ENCODE results near the gene SERGEF. TPM values are rescaled to one million over a fixed set of nuclear protein-coding genes. Genes with fewer than 3 reads are reported as not detected.

The SERGEF gene
- total RNA-seq, 2 donors from 2014 or later = 27.3 to 32.0 TPM

DNA sequence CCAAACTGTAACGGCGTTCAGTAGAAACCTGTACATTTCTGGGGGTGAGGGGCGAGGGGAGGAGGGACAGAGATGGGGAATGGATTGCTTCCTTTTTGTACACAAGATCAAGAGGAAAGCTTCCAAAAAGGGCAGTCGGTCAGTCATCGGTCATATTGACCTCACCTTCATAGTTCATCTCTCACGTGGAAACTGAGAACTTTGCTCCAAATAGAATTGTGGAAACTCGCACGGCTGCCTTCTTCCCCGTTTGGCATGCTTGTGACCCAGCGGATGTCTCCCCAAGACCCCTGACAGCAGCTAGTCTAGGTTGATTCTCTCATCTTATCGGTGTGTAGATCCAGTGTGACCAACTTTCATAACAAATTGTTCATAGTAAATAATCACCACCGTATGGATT is 230.7 kb downstream of the SERGEF start:
- Histone ChIP-seq H3K4me3 (no peak overlapping the region), H3K27me3 (replicated peaks; ENCODE audit: insufficient read depth) (no peaks in the 10 kb centered on the region), H3K4me1 (ENCODE audit: control insufficient read depth in 1 of 2, low read depth in 2 of 2) (no peaks in the 10 kb centered on the region), H3K36me3 (no peaks in the 10 kb centered on the region), H3K27ac (no peak overlapping the region), H3K9me3 (no peaks in the 10 kb centered on the region)
- DNase-seq (ENCODE audit: low spot score) (no peak), ATAC-seq (ENCODE audit: insufficient number of reproducible peaks, low FRiP score, low read depth) (no peak)
- TF ChIP-seq CTCF (IDR thresholded peaks at IDR 0.05) = no peak

GRCh38 chr11:17781626-17782025 is 231.2 kb downstream of the SERGEF start:
- ATAC-seq (ENCODE audit: insufficient number of reproducible peaks, low FRiP score, low read depth) = no peak
- Histone ChIP-seq H3K36me3 (no peaks in the 10 kb centered on the region), H3K9me3 (no peaks in the 10 kb centered on the region), H3K4me3 (no peak overlapping the region), H3K27me3 (replicated peaks; ENCODE audit: insufficient read depth) (no peaks in the 10 kb centered on the region), H3K27ac (no peak overlapping the region), H3K4me1 (ENCODE audit: control insufficient read depth in 1 of 2, low read depth in 2 of 2) (no peaks in the 10 kb centered on the region)
- TF ChIP-seq CTCF (IDR thresholded peaks at IDR 0.05) = no peak
- DNase-seq (ENCODE audit: low spot score) = no peak

DNA sequence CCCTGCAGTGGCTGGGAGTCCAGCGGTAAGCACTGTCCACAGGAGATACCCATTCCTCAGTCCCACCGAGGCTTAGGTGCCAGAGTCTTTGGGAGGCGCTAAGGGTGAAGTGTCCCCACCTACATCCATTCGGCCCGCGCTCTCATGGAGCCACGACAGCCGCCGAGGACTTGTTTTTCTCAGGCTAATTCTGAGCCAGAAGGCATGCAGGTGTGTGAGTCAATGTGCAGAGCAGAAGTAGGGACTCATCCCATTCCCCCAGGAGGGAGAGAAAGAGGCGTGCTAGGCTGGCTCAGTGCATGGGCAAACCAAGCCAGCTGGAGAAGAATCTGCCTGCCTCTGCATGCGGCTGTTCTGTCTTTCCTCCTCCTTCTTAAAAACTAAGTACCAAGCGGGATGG is 231.6 kb downstream of the SERGEF start:
- Histone ChIP-seq H3K4me1 (ENCODE audit: control insufficient read depth in 1 of 2, low read depth in 2 of 2) (no peaks in the 10 kb centered on the region), H3K27me3 (replicated peaks; ENCODE audit: insufficient read depth) (no peaks in the 10 kb centered on the region), H3K4me3 (no peak overlapping the region), H3K36me3 (no peaks in the 10 kb centered on the region), H3K9me3 (no peaks in the 10 kb centered on the region), H3K27ac (no peak overlapping the region)
- TF ChIP-seq CTCF (IDR thresholded peaks at IDR 0.05) = no peak
- ATAC-seq (ENCODE audit: insufficient number of reproducible peaks, low FRiP score, low read depth) = no peak
- no peak for DNase-seq (ENCODE audit: low spot score)

- Histone ChIP-seq H3K27me3 (replicated peaks; ENCODE audit: insufficient read depth) (no peaks in the 10 kb centered on the region), H3K27ac (no peak overlapping the region), H3K4me3 (no peak overlapping the region), H3K4me1 (ENCODE audit: control insufficient read depth in 1 of 2, low read depth in 2 of 2) (no peaks in the 10 kb centered on the region), H3K9me3 (no peaks in the 10 kb centered on the region), H3K36me3 (no peaks in the 10 kb centered on the region)
- no peak for TF ChIP-seq CTCF (IDR thresholded peaks at IDR 0.05)
- DNase-seq (ENCODE audit: low spot score) (no peak), ATAC-seq (ENCODE audit: insufficient number of reproducible peaks, low FRiP score, low read depth) (no peak)
Measured at GRCh38 chr11:17780668-17781067, 232.2 kb downstream of the SERGEF start.

DNA sequence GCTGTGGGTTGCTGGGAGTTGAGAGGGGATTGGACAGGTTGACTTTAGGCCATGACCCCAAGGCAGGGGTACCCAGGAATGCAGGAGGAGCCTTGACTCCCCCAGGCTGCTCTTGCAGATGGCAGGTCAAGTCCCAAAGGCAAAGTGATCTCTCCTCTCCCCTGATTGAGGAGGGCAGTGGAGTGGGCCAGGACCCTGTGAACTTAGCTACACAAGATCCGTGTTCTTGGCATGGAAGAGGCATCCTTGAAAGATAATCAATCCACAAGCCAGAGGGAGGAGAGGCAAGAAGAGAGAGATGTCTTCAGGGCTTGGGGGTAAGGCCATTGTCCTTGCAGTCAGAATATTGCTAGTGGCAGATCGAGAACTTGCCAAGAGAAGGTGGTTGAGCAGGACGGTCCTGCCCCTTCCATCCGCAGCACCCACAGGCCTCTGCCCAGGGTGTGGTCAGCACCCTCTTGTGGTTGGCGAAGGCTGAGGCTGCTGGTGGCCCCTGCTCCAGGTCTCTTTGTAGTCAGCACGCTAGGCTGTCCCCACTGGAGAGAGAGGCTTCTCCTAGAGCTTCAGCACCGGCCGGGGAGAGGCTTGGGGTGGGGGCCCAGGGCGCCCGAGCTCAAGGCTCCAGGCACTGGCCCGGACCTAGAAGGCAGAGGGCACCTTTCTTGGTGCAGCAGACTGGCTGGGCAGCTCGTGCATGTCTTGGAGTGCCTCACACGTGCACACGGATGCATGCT is 232.8 kb downstream of the SERGEF start:
- no peaks in the 10 kb centered on the region for H3K36me3 ChIP-seq
- ATAC-seq (ENCODE audit: insufficient number of reproducible peaks, low FRiP score, low read depth) (no peak), DNase-seq (ENCODE audit: low spot score) (no peak)
- H3K4me3 ChIP-seq = no peak overlapping the region
- no peaks in the 10 kb centered on the region for H3K27me3 ChIP-seq (replicated peaks; ENCODE audit: insufficient read depth)
- H3K4me1 ChIP-seq (ENCODE audit: control insufficient read depth in 1 of 2, low read depth in 2 of 2) = no peaks in the 10 kb centered on the region
- no peak overlapping the region for H3K27ac ChIP-seq
- no peak for TF ChIP-seq CTCF (IDR thresholded peaks at IDR 0.05)
- no peaks in the 10 kb centered on the region for H3K9me3 ChIP-seq

Data from thoracic aorta (tissue), 2 donors.